Testis (tissue), 3 donors: ENCODE data around the gene SPECC1L. TPM values are rescaled to one million over a fixed set of nuclear protein-coding genes. Genes with fewer than 3 reads are reported as not detected.

Source experiments
- DNase-seq: peaks from one replicate; pipeline ENCODE4 v3.0.0-alpha.2; 2019
- H3K27ac ChIP-seq, 2 donors: fragments of 200-600 bp; sonication (generic); one replicate each; pipeline ENCODE4 v1.5.1; 2019
- H3K27me3 ChIP-seq: fragments of 200-600 bp; sonication (generic); one replicate; pipeline ENCODE4 v1.5.1; 2019
- H3K36me3 ChIP-seq: fragments of 200-600 bp; sonication (generic); one replicate; pipeline ENCODE4 v1.5.1; 2017; ENCODE audit warnings: low read depth; ENCODE audit errors: missing control alignments
- H3K4me1 ChIP-seq: fragments of 200-600 bp; sonication (generic); one replicate; pipeline ENCODE4 v1.5.1; 2019
- H3K4me3 ChIP-seq, 2 donors: fragments of 200-600 bp; sonication (generic); one replicate each; pipeline ENCODE4 v1.5.1; 2017 to 2019
- H3K9me3 ChIP-seq: fragments of 200-600 bp; sonication (generic); one replicate; pipeline ENCODE4 v1.5.1; 2017
- CTCF ChIP-seq, 3 experiments: fragments of 450-650 bp in 2 of 3; fragments of 200-600 bp in 1 of 3; sonication (generic) in 1 of 3; IDR thresholded peaks; one replicate each; pipeline ENCODE4 v1.5.1; 2016 to 2019; ENCODE audit warnings: antibody characterized with exemption in 3 of 3, mild to moderate bottlenecking in 2 of 3, moderate library complexity in 1 of 3
- POLR2A ChIP-seq: fragments of 450-650 bp; IDR thresholded peaks from one replicate; pipeline ENCODE4 v1.6.1; 2017; ENCODE audit warnings: antibody characterized with exemption, mild to moderate bottlenecking, moderate library complexity
- WGBS, 2 donors: methylation state at CpG; one replicate each; pipeline ENCODE4 v1.1.5; 2018; 5-methylcytosine and 5-hydroxymethylcytosine counted together
- intact Hi-C: fragments of 100-400 bp; cut with DNase I; formaldehyde crosslinking; loops from one replicate; pipeline ENCODE4 v1.15.1; 2023; ENCODE audit warnings: low total_unique reads
- polyA plus RNA-seq: library from polyadenylated mRNA; stranded (reverse); fragments of 350-450 nt; fragmentation: Illumina TruSeq; extraction: RNeasy Lipid Tissue Mini Kit (QIAGEN cat#74804); gene quantifications from one replicate; pipeline ENCODE4 v1.2.3, GENCODE V29; 2014; ENCODE audit warnings: low read depth, low replicate concordance; ENCODE audit not compliant: insufficient read depth
- total RNA-seq, 2 donors: library from RNA; depleted of rRNA; stranded (reverse); fragments of >200 nt; gene quantifications; one replicate each; pipeline ENCODE4 v1.2.3, GENCODE V29; 2016

Gene SPECC1L
- total and polyA plus RNA-seq, 3 donors from 2014 or later, result 70.0 to 83.6 (median 82.3) TPM

DNA sequence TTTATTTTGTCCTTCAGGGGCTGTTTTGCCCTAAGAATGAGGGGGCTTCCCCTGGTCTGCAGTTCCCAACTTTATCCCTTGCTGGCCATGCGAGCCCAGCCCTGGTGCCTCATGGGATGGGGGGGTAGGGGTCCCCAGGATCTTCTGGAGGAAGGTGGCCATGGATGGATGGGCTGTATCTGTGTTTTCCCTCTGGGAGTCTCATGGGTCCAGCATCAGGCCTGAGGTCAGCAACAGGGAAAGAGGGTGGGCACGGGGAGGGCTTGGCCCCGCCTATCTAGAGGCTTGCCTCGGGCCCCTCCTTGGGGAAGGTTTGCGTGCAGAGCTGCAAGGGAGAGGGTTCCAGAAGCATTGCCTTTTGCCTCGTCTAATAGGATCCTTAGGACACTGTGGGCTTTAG, 146.0 kb downstream of the SPECC1L start:
- no peaks in the 10 kb centered on the region for H3K27me3 ChIP-seq
- TF ChIP-seq CTCF (IDR thresholded peaks at IDR 0.05) (no peak), POLR2A (no peak)
- H3K27ac ChIP-seq, result no peak overlapping the region
- 84 to 89% methylated on average over 4 to 6 of the region's 6 CpGs for WGBS, 2 donors
- DNase-seq, result no peak
- no peaks in the 10 kb centered on the region for H3K36me3 ChIP-seq
- peaks cover 5% of the 10 kb centered on the region for H3K4me1 ChIP-seq
- H3K9me3 ChIP-seq, result no peaks in the 10 kb centered on the region
- H3K4me3 ChIP-seq, result no peak overlapping the region
- intact Hi-C loops, result no loop called here

DNA sequence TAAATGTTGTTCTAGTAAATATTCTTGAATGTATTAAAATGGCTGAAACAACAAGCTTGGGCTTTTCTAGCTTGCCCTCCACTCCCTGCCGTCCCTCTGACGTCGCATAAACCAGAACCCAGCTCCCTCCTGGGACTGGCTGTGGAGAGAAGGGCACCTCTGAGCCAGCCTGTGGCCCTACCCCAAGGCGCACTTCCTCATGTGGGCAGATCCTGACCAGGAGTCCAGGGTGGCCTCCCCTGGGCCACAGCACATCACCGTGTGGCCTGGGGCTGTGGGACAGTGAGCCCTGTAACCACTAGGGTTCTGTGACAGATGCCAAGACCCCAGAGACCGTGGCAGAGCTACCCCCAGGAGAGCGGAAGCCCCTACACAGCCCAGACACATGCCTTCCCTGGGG, 146.6 kb downstream of the SPECC1L start:
- TF ChIP-seq CTCF (IDR thresholded peaks at IDR 0.05), result no peak
- no peak for TF ChIP-seq POLR2A
- H3K9me3 ChIP-seq, result no peaks in the 10 kb centered on the region
- H3K4me3 ChIP-seq, result no peak overlapping the region
- H3K27me3 ChIP-seq, result no peaks in the 10 kb centered on the region
- no peaks in the 10 kb centered on the region for H3K36me3 ChIP-seq
- DNase-seq, result no peak
- intact Hi-C loops, result no loop called here
- peaks cover 5% of the 10 kb centered on the region for H3K4me1 ChIP-seq
- WGBS, 2 donors, result 90 to 92% methylated on average over 5 to 7 of the region's 7 CpGs
- H3K27ac ChIP-seq, result no peak overlapping the region

GRCh38 chr22:24417901-24418641, 147.4 kb downstream of the SPECC1L start:
- no peak for DNase-seq
- Histone ChIP-seq H3K27me3 (no peaks in the 10 kb centered on the region), H3K4me3 (no peak overlapping the region), H3K36me3 (no peaks in the 10 kb centered on the region), H3K9me3 (no peaks in the 10 kb centered on the region), H3K27ac (no peak overlapping the region), H3K4me1 (peaks cover 5% of the 10 kb centered on the region)
- no peak for TF ChIP-seq CTCF (IDR thresholded peaks at IDR 0.05)
- no peak for TF ChIP-seq POLR2A
- 74 to 94% methylated on average over 3 to 14 of the region's 16 CpGs for WGBS, 2 donors
- intact Hi-C loops, result no loop called here

GRCh38 chr22:24418786-24419474, 148.3 kb downstream of the SPECC1L start:
- WGBS, 2 donors, result 85 to 87% methylated on average over 3 to 16 of the region's 16 CpGs
- Histone ChIP-seq H3K27ac (no peak overlapping the region), H3K36me3 (no peaks in the 10 kb centered on the region), H3K9me3 (no peaks in the 10 kb centered on the region), H3K4me1 (peaks cover 5% of the 10 kb centered on the region), H3K4me3 (no peak overlapping the region), H3K27me3 (no peaks in the 10 kb centered on the region)
- intact Hi-C loops, result no loop called here
- DNase-seq, result no peak
- TF ChIP-seq POLR2A (no peak), CTCF (IDR thresholded peaks at IDR 0.05) (no peak)
